CD4-positive, alpha-beta T cell treated with Interleukin-1 beta for 1 hour (primary cell): Measurements from ENCODE around the gene HSPG2.
"Not testable (repeated sequence)": the region's sequence is repeated elsewhere in the genome, so short reads cannot be mapped to it uniquely, and the experiment has no call there.

ENCODE experiments used
- DNase-seq, 2 donors: peaks; one replicate each; pipeline ENCODE4 v3.0.0-alpha.2; 2020 to 2022

Gene HSPG2

DNA sequence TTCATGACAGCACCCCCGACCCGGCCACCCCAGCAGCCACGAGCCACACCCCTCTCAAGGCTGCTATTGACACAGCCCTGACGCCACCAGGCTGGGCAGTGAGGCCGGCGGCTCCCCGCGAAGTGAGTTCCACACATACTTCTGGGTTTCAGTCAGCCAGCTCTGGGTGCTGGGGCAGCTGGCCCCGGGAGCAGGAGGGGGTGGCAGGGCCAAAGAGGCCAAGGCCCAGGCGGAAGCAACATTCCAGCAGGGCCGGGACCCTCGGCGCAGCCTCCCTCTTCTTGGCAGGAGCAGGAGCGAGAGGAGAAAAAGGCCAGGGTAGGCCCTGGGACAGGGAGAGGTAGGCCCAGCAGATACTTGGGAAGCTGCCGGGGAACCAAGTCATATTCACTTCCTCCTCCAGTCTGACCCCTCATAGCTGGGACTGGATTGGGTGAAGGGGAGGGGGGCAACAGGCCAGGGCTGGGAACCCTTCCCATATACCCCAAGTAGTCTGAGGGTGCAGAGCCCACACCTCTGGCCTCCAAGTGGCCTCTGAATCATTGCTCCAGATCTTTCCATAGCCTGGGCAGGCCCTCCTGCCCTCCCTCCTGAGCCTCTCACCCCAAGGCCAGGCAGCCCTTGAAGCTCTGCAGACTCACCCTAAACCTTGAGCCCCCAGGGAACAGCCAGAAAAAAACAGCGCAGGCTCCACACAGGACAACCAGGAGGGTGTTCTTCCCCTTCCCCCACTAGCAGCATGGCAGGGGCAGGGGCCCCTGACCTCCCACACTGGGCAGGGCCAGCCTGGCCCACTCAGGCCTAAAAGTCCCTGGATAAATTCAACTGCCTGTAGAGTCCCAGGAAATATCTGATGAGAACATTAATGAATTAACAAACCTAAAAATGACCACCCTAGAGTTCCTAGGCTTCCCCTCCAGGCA lies 5.7 kb downstream of the HSPG2 start:
- no peak for DNase-seq

DNA sequence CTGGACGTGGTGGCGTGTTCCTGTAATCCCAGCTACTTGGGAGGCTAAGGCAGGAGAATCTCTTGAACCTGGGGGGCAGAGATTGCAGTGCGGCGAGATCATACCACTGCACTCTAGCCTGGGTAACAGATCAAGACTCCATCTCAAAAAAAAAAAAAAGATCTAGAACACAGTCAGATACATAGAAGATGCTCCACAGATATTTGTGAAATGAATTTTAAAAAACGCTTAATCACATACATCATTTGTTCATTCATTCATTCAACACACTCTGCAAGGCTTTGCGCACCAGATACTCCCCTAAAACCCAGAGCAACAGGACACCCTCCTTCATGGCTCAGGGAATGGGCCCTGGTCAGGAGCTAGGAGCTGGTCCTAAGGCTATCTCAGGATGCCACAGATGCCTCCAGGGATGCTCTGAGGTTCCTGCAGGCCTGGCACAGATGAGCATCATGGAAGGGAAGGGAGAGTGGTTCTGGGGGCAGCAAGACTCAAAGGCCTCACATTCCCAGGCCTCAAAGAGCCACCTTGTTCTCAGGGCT lies 6.4 kb downstream of the HSPG2 start:
- no peak for DNase-seq

DNA sequence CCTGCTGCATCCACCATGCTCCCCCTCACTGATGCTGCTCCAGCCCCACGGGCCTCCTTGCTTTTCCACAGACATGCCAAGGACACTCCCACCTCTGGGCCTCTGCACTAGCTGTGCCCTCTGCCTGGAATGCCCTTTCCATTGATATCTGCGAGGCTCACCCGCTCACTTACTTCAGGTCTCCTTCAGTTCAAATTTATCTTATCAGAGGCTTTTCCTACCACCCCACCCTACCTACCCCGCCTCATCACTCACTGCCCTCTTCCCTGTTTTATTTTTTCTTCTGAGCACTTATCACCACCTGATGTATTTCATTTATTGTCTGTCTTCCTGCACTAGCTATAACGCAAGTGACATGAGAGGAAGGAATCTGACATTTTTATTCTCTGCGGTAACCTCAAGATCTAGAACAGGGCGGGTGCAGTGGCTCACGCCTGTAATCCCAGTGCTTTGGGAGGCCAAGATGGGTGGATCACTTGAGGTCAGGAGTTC lies 7.0 kb downstream of the HSPG2 start:
- DNase-seq = no peak

DNA sequence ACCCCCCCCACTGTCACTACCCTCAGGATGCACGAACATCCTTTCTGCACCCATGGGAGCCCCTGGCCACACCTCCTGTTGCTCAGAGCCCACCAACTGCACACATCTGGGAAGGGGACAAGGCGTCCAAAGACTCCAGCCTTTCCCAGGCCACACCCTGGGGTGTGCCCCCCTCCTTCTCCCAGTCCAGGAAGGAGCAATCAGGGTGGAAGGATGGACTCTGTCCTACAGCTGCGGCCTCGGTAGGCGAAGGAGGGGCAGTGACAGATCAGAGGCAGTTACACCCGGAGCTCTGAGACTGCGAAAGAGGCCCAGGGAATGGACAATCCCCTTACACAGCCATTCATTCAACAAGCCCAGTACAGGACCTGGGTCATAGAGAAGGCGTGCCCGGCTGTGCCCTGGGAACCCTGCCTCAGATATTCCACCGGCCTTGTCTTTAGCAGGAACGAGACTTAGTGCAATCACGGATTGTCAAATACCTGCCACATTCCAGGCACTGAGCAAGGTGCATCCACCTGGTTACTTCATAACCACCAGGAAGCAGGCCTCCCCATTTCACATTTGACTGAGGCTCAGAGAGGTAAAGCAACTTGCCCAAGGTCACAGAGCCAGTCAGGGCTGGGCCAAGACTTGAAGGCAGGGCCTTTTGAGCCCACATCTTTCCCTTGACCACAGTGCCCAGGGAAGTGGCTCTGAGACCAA lies 9.4 kb downstream of the HSPG2 start:
- DNase-seq = no peak

- DNase-seq = no peak
These were observed 10.1 kb downstream of the HSPG2 start for GRCh38 chr1:21926814-21927532.

DNA sequence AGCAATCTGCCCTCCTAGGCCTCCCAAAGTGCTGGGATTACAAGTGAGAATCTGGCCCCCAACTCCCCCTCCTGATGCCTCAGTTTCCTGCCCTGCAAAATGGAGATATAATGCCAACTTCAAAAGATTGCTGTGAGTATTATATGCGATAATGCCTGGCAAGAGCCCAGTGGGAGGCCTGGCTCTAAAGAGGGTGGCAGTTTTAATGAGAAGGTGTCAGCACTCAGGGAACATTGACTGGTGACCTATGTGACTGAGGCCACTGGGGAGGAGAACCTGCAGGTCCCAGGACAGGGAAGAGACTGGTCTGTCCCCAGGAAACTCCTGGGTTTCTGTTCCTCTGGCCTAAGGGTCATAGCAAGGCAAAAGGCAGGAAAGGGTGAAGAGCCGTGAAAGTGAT lies 11.0 kb downstream of the HSPG2 start:
- no peak for DNase-seq

DNA sequence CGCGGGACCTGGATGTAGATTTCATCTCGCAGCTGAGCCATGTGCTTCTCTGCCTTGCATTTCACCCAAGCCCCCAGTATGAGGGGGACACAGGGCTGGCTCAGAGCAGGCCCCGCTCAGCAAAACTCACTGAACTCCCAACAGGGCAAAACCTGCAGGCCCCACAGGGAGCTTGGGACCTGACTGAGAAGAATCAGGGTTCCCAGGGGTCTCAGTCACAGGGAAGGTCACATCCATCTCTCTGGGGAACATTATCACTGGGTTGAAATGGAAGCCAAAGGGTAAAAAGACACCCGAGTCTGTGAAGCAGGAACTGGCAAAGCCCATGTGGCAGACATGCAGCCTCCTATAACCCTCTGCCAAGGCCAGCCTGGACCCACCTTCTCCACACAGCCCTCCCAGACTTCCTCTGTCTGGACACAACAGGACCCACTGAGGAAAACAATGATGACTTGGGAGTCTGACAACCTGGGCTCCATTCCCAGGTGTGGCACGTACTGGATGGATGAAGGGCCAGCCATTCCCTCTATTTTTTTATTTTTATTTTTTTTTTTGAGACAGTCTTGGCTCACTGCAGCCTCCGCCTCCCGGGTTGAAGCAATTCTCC lies 11.7 kb downstream of the HSPG2 start:
- DNase-seq = no peak

GRCh38 chr1:21924503-21925005 lies 12.6 kb downstream of the HSPG2 start:
- DNase-seq = no peak

DNA sequence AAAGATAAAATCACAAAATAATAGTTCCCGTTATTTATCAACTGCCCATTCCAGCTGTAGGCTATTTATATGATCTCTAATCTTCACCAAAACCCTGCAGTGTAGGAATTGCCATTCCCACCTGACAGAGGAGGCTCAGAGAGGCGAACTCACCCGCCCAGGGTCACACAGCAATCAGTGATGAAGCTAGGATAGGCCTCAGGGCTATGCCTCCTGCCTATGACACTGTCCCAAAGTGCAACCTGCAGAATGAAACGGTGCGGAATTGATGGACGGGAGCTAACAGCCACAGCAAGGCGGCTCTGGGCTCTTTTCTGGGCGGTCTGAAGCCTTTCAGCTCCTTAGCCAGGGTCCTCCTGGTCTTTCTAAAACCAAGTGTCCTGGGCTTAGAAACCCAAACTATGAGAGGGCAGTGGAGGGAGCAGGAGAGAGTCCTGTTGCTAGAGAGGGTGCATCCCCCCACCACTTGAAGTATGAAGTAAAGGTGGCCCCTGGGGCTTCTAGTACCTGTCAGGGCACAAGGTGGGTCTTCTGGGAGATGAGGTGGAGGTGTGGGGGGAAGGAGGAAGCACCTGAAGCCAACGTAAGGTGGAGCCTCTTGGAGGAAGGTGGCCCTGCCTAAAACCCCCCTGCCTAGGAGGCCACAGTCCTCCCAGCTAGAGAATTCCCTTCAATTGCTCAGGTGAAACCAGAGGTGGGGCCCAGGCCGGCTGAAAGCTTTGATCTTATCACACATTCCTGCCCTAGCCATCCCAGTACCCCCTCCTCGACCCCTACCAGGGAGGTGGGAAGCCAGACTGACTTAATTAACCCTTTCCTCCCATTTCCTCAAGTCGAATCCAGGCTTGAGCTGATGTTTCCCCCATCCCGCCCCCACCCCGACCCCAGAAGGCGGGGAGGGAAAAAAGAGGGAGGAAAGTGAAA lies 14.8 kb downstream of the HSPG2 start:
- DNase-seq = no peak

GRCh38 chr1:21921100-21921875 lies 15.8 kb downstream of the HSPG2 start:
- DNase-seq = no peak

DNA sequence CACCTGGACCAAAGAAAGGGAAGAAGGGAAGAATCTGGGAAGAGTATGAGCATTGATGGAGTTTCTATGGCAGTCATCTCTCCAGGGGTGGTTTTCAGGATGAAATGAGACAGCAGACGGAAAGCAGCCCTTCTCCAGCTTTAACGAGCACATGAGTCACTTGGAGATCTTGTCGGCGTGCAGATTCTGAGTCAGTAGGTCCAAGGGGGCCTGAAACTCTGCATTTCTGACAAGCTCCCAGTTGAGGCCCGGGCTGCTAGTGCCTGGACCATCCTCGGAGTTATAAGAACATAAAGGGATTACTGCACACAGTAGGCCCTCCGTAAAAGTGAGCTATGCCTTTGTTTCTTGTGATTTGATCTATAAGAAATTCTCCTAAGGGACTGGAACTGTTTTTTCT lies 17.6 kb downstream of the HSPG2 start:
- no peak for DNase-seq

DNA sequence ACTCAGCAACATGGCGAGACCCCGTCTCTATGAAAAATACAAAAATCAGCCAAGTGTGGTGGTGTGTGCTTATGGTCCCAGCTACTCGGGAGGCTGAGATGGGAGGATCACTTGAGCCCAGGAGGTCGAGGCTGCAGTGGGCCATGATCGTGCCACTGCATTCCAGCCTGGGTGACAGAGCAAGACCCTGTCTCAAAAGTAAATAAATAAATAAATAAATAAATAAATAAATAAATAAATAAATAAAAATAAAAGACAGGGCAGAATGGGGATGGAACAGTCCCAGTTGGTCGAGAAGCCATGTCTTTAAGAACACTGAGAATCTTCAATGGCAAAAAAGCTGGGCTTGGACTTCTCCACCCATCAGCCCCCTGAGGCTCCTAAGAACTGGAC lies 19.9 kb downstream of the HSPG2 start:
- DNase-seq = not testable (repeated sequence)

- no peak for DNase-seq
These were observed 20.5 kb downstream of the HSPG2 start for GRCh38 chr1:21916447-21917238.

- no peak for DNase-seq
These were observed 22.1 kb downstream of the HSPG2 start for GRCh38 chr1:21914880-21915640.

GRCh38 chr1:21914450-21914849 lies 22.7 kb downstream of the HSPG2 start:
- DNase-seq = no peak

GRCh38 chr1:21913763-21914162 lies 23.3 kb downstream of the HSPG2 start:
- DNase-seq = no peak

DNA sequence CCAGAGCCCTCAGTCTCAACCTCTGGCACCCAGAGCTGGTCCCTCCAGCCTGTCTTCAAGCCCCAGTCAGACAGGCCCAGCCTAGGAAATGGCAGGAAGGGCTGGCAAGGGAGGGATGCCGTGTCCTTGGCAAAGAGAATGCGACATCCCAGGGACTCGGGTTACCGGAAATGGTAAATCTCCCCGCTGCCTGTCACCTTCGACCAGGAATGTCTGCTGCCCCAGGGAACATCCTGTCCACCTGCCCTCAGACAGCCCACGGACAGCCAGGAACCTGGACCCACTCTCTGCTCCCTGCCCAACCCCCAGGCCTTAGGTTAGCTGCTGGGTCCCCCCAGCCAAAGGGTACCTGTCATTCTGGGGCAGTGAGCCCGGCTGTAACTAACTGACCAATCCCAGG lies 23.9 kb downstream of the HSPG2 start:
- no peak for DNase-seq

- no peak for DNase-seq
These were observed 24.9 kb downstream of the HSPG2 start for GRCh38 chr1:21912038-21912758.
